Mesenchymal stem cell (in vitro differentiated cells and primary cell): ENCODE measurements around the gene C19orf73.

Source experiments
- DNase-seq: peaks from one replicate; pipeline ENCODE4 v3.0.0-alpha.2; 2013
- H2AFZ ChIP-seq: one replicate; pipeline ENCODE4 v1.6.1; 2013; ENCODE audit warnings: low read depth, mild to moderate bottlenecking, control low read depth, inconsistent platforms, low read length, moderate library complexity
- H2AK5ac ChIP-seq: 2 replicates; pipeline ENCODE4 v1.6.1; 2013; ENCODE audit warnings: low read length, moderate library complexity, mild to moderate bottlenecking, inconsistent platforms; ENCODE audit not compliant: severe bottlenecking
- H2BK120ac ChIP-seq: one replicate; pipeline ENCODE4 v1.6.1; 2013; ENCODE audit warnings: low read depth, mild to moderate bottlenecking, inconsistent platforms, low read length, moderate library complexity
- H2BK12ac ChIP-seq, 2 experiments: one replicate each; pipeline ENCODE4 v1.6.1; 2013; ENCODE audit warnings: inconsistent platforms in 2 of 2, low read length in 2 of 2, mild to moderate bottlenecking in 2 of 2, moderate library complexity in 2 of 2, control low read depth in 1 of 2
- H2BK15ac ChIP-seq: one replicate; pipeline ENCODE4 v1.6.1; 2013; ENCODE audit warnings: mild to moderate bottlenecking, low read depth, inconsistent platforms; ENCODE audit not compliant: poor library complexity, severe bottlenecking
- H2BK5ac ChIP-seq: 2 replicates; pipeline ENCODE4 v1.6.1; 2013; ENCODE audit warnings: low read depth, mild to moderate bottlenecking, low read length, control low read depth, inconsistent platforms; ENCODE audit not compliant: poor library complexity, severe bottlenecking
- H3K14ac ChIP-seq, 2 experiments: one replicate each; pipeline ENCODE4 v1.6.1; 2013; ENCODE audit warnings: inconsistent platforms in 2 of 2, low read length in 2 of 2, control low read depth in 1 of 2, mild to moderate bottlenecking in 1 of 2, moderate library complexity in 1 of 2
- H3K18ac ChIP-seq, 2 experiments: one replicate each; pipeline ENCODE4 v1.6.1; 2013; ENCODE audit warnings: inconsistent platforms in 2 of 2, low read length in 2 of 2, control low read depth in 1 of 2, low read depth in 1 of 2, mild to moderate bottlenecking in 1 of 2
- H3K23ac ChIP-seq, 2 experiments: one replicate each; pipeline ENCODE4 v1.6.1; 2013; ENCODE audit warnings: inconsistent platforms in 2 of 2, low read length in 2 of 2, mild to moderate bottlenecking in 2 of 2, moderate library complexity in 2 of 2, control low read depth in 1 of 2
- H3K27ac ChIP-seq: 2 replicates; pipeline ENCODE4 v1.5.1; 2013; ENCODE audit warnings: mild to moderate bottlenecking, moderate library complexity, low read length, control low read depth, inconsistent platforms; ENCODE audit not compliant: poor library complexity, severe bottlenecking
- H3K27me3 ChIP-seq, 2 experiments: 2 replicates each; pipeline versions ENCODE4 v1.6.1 to v1.7.0; 2013; ENCODE audit warnings: low read length in 2 of 2, mild to moderate bottlenecking in 2 of 2, moderate library complexity in 2 of 2, control low read depth in 1 of 2, inconsistent platforms in 1 of 2; ENCODE audit not compliant: control insufficient read depth in 1 of 2, insufficient read depth in 1 of 2
- H3K36me3 ChIP-seq, 2 experiments: 2 replicates each; pipeline versions ENCODE4 v1.6.1 to v1.7.0; 2013; ENCODE audit warnings: low read length in 2 of 2, control low read depth in 1 of 2, inconsistent platforms in 1 of 2, low read depth in 1 of 2, mild to moderate bottlenecking in 1 of 2; ENCODE audit not compliant: insufficient read depth in 2 of 2, control insufficient read depth in 1 of 2
- H3K4ac ChIP-seq, 2 experiments: one replicate each; pipeline ENCODE4 v1.6.1; 2013; ENCODE audit warnings: inconsistent platforms in 2 of 2, low read length in 2 of 2, mild to moderate bottlenecking in 2 of 2, moderate library complexity in 2 of 2, control low read depth in 1 of 2, low read depth in 1 of 2
- H3K4me1 ChIP-seq: 2 replicates; pipeline ENCODE4 v1.6.1; 2013; ENCODE audit warnings: low read depth, low read length, control low read depth; ENCODE audit not compliant: control insufficient read depth, insufficient read depth
- H3K4me2 ChIP-seq: 2 replicates; pipeline ENCODE4 v1.6.1; 2013; ENCODE audit warnings: low read length, mild to moderate bottlenecking, inconsistent platforms; ENCODE audit not compliant: poor library complexity, severe bottlenecking
- H3K4me3 ChIP-seq, 2 experiments: 2 replicates each; pipeline versions ENCODE4 v1.5.1 to v1.7.0; 2013; ENCODE audit warnings: low read length in 2 of 2, mild to moderate bottlenecking in 2 of 2, control low read depth in 1 of 2, low read depth in 1 of 2; ENCODE audit not compliant: insufficient read depth in 1 of 2
- H3K79me1 ChIP-seq: replicated peaks from 2 replicates; pipeline ENCODE4 v1.6.1; 2013; ENCODE audit warnings: mild to moderate bottlenecking, control low read depth, low read length, inconsistent platforms; ENCODE audit not compliant: poor library complexity, severe bottlenecking
- H3K9ac ChIP-seq: 2 replicates; pipeline ENCODE4 v1.7.0; 2013; ENCODE audit warnings: mild to moderate bottlenecking, low read length, moderate library complexity
- H3K9me3 ChIP-seq: 2 replicates; pipeline ENCODE4 v1.7.0; 2013; ENCODE audit warnings: mild to moderate bottlenecking, low read length; ENCODE audit not compliant: control insufficient read depth
- H4K8ac ChIP-seq: one replicate; pipeline ENCODE4 v1.6.1; 2013; ENCODE audit warnings: inconsistent platforms, mild to moderate bottlenecking, low read length, moderate library complexity
- H4K91ac ChIP-seq: one replicate; pipeline ENCODE4 v1.6.1; 2013; ENCODE audit warnings: mild to moderate bottlenecking, low read length, inconsistent platforms
- WGBS: methylation state at CpG from one replicate; pipeline ENCODE4 v1.1.7; 2013; ENCODE audit warnings: mixed read lengths; 5-methylcytosine and 5-hydroxymethylcytosine counted together

The C19orf73 gene

DNA sequence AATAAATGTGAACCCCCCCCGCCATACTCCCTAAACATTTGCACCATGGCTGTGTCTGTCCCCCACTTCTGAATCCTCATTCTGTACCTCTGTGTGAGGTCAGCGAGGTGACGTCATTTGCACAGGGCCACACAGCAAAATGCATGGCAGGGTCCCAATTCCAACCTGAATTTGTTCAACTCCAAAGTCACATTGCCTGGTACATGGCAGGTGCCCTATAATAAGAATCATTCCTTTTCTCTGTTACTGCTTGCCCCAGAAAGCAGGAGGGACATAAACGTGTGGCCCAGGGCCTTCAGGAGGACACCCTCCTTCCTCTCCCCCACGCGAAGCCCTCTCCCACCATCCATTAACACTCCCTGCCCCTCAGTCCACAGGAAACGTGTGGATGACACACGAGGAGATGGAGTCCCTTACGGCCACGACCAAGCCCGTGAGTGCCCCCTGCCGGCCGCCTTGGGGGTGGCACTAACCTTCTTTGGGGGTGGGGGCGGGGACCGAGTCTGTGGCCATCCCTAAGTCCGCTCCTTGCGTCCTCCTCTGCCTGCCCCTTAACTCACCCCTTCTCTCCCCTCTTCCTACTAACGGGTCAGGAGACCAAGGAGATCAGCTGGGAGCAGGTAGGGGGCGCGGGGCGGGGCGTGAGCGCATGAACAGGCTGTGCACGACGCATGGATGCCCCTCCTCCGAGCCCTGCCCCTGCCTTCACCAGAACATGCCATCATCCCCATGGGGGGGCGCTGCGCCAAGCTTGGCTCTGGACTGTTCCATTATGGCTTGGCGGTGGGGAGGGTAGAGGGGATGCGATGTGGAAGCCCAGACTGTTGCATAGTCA, 26.8 kb upstream of the C19orf73 start:
- Histone ChIP-seq H3K36me3 (no peaks in the 10 kb centered on the region), H3K4ac (no peak overlapping the region), H2BK15ac (no peak overlapping the region), H4K8ac (no peak overlapping the region), H3K9ac (peak overlapping the region; percentile 62), H2AFZ (no peak overlapping the region), H3K27ac (no peak overlapping the region), H3K14ac (no peak overlapping the region), H2BK120ac (no peak overlapping the region), H3K9me3 (no peaks in the 10 kb centered on the region), H3K4me2 (peak overlapping the region; percentile 4), H3K23ac (no peak overlapping the region), H3K4me3 (peak overlapping the region in 1 of 2 experiments; percentile 75), H3K18ac (no peak overlapping the region), H4K91ac (no peak overlapping the region), H3K27me3 (peaks cover 4 to 13% of the 10 kb centered on the region in 2 experiments), H2AK5ac (no peak overlapping the region), H3K4me1 (peaks cover 33% of the 10 kb centered on the region), H2BK5ac (no peak overlapping the region), H3K79me1 (no peaks in the 10 kb centered on the region), H2BK12ac (no peak overlapping the region)
- WGBS, result 11% methylated on average over 26 of the region's 30 CpGs
- peak; percentile 83 for DNase-seq

DNA sequence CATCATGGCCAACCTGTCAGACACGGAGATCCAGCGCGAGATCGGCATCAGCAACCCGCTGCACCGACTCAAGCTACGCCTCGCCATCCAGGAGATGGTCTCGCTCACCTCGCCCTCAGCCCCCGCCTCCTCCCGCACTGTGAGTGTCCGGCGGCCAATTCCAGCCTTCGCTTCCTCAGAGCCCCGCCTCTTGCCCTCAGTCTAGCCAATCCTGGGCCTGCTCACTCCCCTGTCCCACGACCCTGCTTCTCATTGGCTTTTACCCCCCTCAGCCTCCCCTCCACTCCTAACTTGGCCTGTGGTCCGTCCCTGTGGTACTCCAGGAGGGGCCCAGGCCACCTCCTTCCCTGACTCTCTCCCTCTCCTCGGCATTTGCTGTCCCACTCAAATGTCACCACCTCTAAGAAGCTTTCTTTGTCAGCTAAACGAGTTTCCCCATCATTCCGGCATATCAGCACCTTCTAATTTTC, 24.0 kb upstream of the C19orf73 start:
- Histone ChIP-seq H3K14ac (peak overlapping the region in 1 of 2 experiments; percentile 31), H3K4me3 (peak overlapping the region; percentile 73 to 90), H2BK5ac (no peak overlapping the region), H2BK12ac (peak overlapping the region in 1 of 2 experiments; percentile 80), H2AFZ (peak overlapping the region; percentile 88), H3K79me1 (no peaks in the 10 kb centered on the region), H3K4me1 (peaks cover 19% of the 10 kb centered on the region), H2BK120ac (no peak overlapping the region), H4K91ac (peak overlapping the region; percentile 96), H3K27ac (no peak overlapping the region), H3K36me3 (no peaks in the 10 kb centered on the region), H3K23ac (peak overlapping the region in 1 of 2 experiments; percentile 20), H2BK15ac (peak overlapping the region; percentile 33), H4K8ac (peak overlapping the region; percentile 97), H3K4ac (no peak overlapping the region), H3K4me2 (peak overlapping the region; percentile 85), H3K9ac (peak overlapping the region; percentile 77), H3K18ac (peak overlapping the region; percentile 45 to 67), H3K9me3 (no peaks in the 10 kb centered on the region), H3K27me3 (peaks cover 0 to 6% of the 10 kb centered on the region in 2 experiments), H2AK5ac (no peak overlapping the region)
- DNase-seq, result peak; percentile 94
- 3% methylated on average over 21 of the region's 21 CpGs for WGBS

DNA sequence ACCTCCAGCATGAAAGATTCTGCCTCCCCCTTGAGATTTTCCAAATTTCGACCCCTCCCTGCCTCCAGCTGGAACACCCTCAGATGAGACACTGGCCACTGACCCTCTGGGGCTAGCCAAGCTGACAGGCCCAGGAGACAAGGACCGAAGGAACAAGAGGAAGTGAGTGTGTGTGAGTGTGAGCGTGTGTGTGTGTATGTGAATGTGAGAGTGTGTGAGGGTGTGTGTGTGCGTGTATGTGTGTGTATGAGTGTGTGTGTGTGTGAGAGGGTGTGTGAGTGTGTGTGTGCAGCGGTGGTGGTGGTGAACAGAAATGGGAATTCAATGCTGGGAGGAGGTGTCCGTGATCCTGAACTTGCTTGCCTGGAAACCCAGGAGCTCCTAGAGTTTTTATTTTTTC, 22.4 kb upstream of the C19orf73 start:
- Histone ChIP-seq H4K8ac (no peak overlapping the region), H3K23ac (no peak overlapping the region), H3K36me3 (no peaks in the 10 kb centered on the region), H3K27ac (no peak overlapping the region), H4K91ac (no peak overlapping the region), H3K79me1 (no peaks in the 10 kb centered on the region), H3K9me3 (no peaks in the 10 kb centered on the region), H2AK5ac (no peak overlapping the region), H3K4me3 (no peak overlapping the region), H3K27me3 (peaks cover 0 to 2% of the 10 kb centered on the region in 2 experiments), H3K4ac (no peak overlapping the region), H3K14ac (no peak overlapping the region), H3K4me2 (no peak overlapping the region), H2AFZ (no peak overlapping the region), H3K4me1 (peaks cover 21% of the 10 kb centered on the region), H2BK120ac (no peak overlapping the region), H2BK12ac (no peak overlapping the region), H2BK15ac (no peak overlapping the region), H3K9ac (no peak overlapping the region), H3K18ac (no peak overlapping the region), H2BK5ac (no peak overlapping the region)
- DNase-seq, result no peak
- 88% methylated on average over 5 of the region's 6 CpGs for WGBS

DNA sequence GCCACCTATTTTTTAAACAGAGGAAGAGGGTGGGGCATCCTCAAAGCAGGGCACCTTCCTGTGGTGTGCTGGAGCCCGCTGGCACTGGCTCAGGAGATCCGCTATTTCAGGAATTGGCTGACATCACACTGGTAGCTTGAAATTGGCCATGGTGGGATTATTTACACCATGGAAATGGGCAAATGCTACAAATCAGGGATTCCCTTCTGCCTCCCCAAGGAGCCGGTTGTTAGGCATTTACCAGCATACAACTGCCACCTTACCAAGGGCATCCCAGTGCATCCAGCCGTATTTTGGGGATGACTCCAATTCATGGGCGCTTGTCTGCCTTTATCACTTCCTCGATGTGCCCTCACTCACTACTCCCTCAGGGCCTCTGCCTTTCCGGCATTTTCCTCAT, 22.0 kb upstream of the C19orf73 start:
- no peak overlapping the region for H3K9ac ChIP-seq
- no peak overlapping the region for H2BK15ac ChIP-seq
- no peak overlapping the region for H2AK5ac ChIP-seq
- H2BK5ac ChIP-seq, result no peak overlapping the region
- H3K27me3 ChIP-seq, result peaks cover 0 to 2% of the 10 kb centered on the region in 2 experiments
- H3K14ac ChIP-seq, result no peak overlapping the region
- no peak overlapping the region for H3K23ac ChIP-seq
- H3K4ac ChIP-seq, result no peak overlapping the region
- no peak overlapping the region for H2BK120ac ChIP-seq
- no peak overlapping the region for H4K8ac ChIP-seq
- no peak overlapping the region for H3K27ac ChIP-seq
- no peak overlapping the region for H3K4me2 ChIP-seq
- 90% methylated on average over 7 of the region's 7 CpGs for WGBS
- no peak overlapping the region for H3K18ac ChIP-seq
- no peak for DNase-seq
- no peaks in the 10 kb centered on the region for H3K79me1 ChIP-seq
- no peak overlapping the region for H2BK12ac ChIP-seq
- H4K91ac ChIP-seq, result no peak overlapping the region
- H3K4me1 ChIP-seq, result peaks cover 17% of the 10 kb centered on the region
- no peaks in the 10 kb centered on the region for H3K9me3 ChIP-seq
- H3K4me3 ChIP-seq, result no peak overlapping the region
- no peak overlapping the region for H2AFZ ChIP-seq
- H3K36me3 ChIP-seq, result no peaks in the 10 kb centered on the region
